Loucy (cell line): ENCODE measurements around the gene HOXA5.

Source experiments
- CTCF ChIP-seq: fragments of 200-600 bp; sonication (generic); conservative IDR thresholded peaks from 2 replicates; pipeline ENCODE4 v1.5.1; 2014; ENCODE audit warnings: mild to moderate bottlenecking, antibody characterized with exemption, low read length
- EZH2phosphoT487 ChIP-seq: fragments of 200-600 bp; IDR thresholded peaks from 2 replicates; pipeline ENCODE4 v1.6.1; 2018; ENCODE audit warnings: antibody characterized with exemption, mild to moderate bottlenecking, moderate library complexity, borderline replicate concordance

GRCh38 chr7:27131390-27131819 is 12.1 kb downstream of the HOXA5 start:
- TF ChIP-seq CTCF, result no peak
- TF ChIP-seq EZH2phosphoT487, result no peak
